Measurements from ENCODE around the gene MAST2.

GRCh38 chr1:45929257-45929687, 125.9 kb downstream of the MAST2 start:
- TF ChIP-seq EZH2phosphoT487 (IDR thresholded peaks at IDR 0.05; ENCODE audit: insufficient read depth, low read depth) (no peak), EZH2 (IDR thresholded peaks at IDR 0.05; ENCODE audit: insufficient read depth, poor library complexity, severe bottlenecking) (no peak)

Data from GM23248 (cell line).